ENCODE results near the gene DUS2. TPM values are rescaled to one million over a fixed set of nuclear protein-coding genes. Genes with fewer than 3 reads are reported as not detected.

DUS2 gene
- total RNA-seq, 1 experiment from 2014 or later: 19.9 TPM

DNA sequence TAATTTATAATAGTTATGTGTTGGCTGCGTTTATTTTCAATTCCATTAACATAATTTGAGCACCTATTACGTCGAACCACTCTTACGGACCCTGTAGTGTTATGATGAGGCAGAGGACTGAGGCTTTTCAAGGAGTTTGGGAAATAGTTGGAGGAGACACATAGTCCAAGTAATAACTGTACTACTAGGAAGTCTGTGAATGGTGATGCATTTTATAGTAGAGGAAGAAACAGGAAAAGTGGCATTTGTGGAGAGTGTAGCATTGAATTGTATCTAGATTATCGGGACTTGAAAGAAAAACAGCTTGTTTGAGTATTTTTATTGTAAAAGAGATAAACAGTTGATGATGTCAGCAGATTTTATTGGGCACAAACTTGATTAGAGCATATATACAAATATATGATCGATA lies 63.8 kb downstream of the DUS2 start:
- no peaks in the 10 kb centered on the region for H3K27me3 ChIP-seq (ENCODE audit: low read length)
- H2AFZ ChIP-seq (ENCODE audit: low read length): peak overlapping the region; percentile 92
- TF ChIP-seq EZH2phosphoT487 (IDR thresholded peaks at IDR 0.05; ENCODE audit: borderline replicate concordance, low read length) (no peak), EZH2 (IDR thresholded peaks at IDR 0.05; ENCODE audit: low read length, unreplicated experiment) (no peak)
- TF ChIP-seq, protein P1, sequence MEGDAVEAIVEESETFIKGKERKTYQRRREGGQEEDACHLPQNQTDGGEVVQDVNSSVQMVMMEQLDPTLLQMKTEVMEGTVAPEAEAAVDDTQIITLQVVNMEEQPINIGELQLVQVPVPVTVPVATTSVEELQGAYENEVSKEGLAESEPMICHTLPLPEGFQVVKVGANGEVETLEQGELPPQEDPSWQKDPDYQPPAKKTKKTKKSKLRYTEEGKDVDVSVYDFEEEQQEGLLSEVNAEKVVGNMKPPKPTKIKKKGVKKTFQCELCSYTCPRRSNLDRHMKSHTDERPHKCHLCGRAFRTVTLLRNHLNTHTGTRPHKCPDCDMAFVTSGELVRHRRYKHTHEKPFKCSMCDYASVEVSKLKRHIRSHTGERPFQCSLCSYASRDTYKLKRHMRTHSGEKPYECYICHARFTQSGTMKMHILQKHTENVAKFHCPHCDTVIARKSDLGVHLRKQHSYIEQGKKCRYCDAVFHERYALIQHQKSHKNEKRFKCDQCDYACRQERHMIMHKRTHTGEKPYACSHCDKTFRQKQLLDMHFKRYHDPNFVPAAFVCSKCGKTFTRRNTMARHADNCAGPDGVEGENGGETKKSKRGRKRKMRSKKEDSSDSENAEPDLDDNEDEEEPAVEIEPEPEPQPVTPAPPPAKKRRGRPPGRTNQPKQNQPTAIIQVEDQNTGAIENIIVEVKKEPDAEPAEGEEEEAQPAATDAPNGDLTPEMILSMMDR (conservative IDR thresholded peaks at IDR 0.05; ENCODE audit: low read depth, low read length): no peak
- DNase-seq: peak; percentile 12
- H3K4me1 ChIP-seq (ENCODE audit: insufficient read depth, low read length): 0 out of 2 replicates have a peak, but pooled peaks cover 9% of the 10 kb centered on the region
- intact Hi-C loops (cut with micrococcal nuclease): loop anchor here (5.0 kb wide), 1 partner anchor 150 kb away; the partner anchor contains the start of gene ESRP2
- H3K9me3 ChIP-seq (ENCODE audit: low read length): no peaks in the 10 kb centered on the region
- ChIA-PET CTCF (no interaction called here), POLR2A (ENCODE audit: unreplicated experiment) (interaction anchor here (0.6 to 0.7 kb wide), 2 partner anchors 100 to 129 kb away, joined by 10 to 13 read pairs; no protein-coding TSS in a partner anchor)
- 0 out of 2 replicates have a peak, but pooled peaks cover 8% of the 10 kb centered on the region for H4K20me1 ChIP-seq (ENCODE audit: low read length)
- H3K79me2 ChIP-seq (ENCODE audit: low read length): peaks cover 61% of the 10 kb centered on the region
- no peaks in the 10 kb centered on the region for H3K36me3 ChIP-seq (ENCODE audit: low read depth, low read length)
- 0 out of 2 replicates have a peak, but pooled peaks have one; percentile 12 for ATAC-seq
- no peaks in the 10 kb centered on the region for H3K9me2 ChIP-seq (replicated peaks; ENCODE audit: low read length)
- no peak overlapping the region for H3K27ac ChIP-seq (ENCODE audit: low read length)
- peak overlapping the region; percentile 76; the same call in 1 of the 2 replicates for H3K9ac ChIP-seq (ENCODE audit: low read length)
- BruUV-seq (replicated peaks): no TSS peak
- H3K4me3 ChIP-seq (ENCODE audit: low read length): peak overlapping the region; percentile 89
- no peaks in the 10 kb centered on the region for H3F3A ChIP-seq (ENCODE audit: low read length, unreplicated experiment)
- peak overlapping the region; percentile 93 for H3K4me2 ChIP-seq (ENCODE audit: low read length)

- 0 out of 2 replicates have a peak, but pooled peaks cover 9% of the 10 kb centered on the region for H3K4me1 ChIP-seq (ENCODE audit: insufficient read depth, low read length)
- ChIA-PET POLR2A (ENCODE audit: unreplicated experiment) (no interaction called here), CTCF (no interaction called here)
These were observed 64.6 kb downstream of the DUS2 start for GRCh38 chr16:68087688-68088087.

More at GRCh38 chr16:68087688-68088087, 64.6 kb downstream of the DUS2 start:
- 0 out of 2 replicates have a peak, but pooled peaks cover 8% of the 10 kb centered on the region for H4K20me1 ChIP-seq (ENCODE audit: low read length)
- ATAC-seq (no peak), DNase-seq (no peak)
- peaks cover 68% of the 10 kb centered on the region for H3K79me2 ChIP-seq (ENCODE audit: low read length)
- TF ChIP-seq, protein P1 (conservative IDR thresholded peaks at IDR 0.05; ENCODE audit: low read depth, low read length): no peak
- TF ChIP-seq EZH2phosphoT487 (IDR thresholded peaks at IDR 0.05; ENCODE audit: borderline replicate concordance, low read length) (no peak), EZH2 (IDR thresholded peaks at IDR 0.05; ENCODE audit: low read length, unreplicated experiment) (no peak)
- H3F3A ChIP-seq (ENCODE audit: low read length, unreplicated experiment): no peaks in the 10 kb centered on the region
- H3K36me3 ChIP-seq (ENCODE audit: low read depth, low read length): no peaks in the 10 kb centered on the region
- no peaks in the 10 kb centered on the region for H3K27me3 ChIP-seq (ENCODE audit: low read length)
- H3K27ac ChIP-seq (ENCODE audit: low read length): no peak overlapping the region
- H3K9ac ChIP-seq (ENCODE audit: low read length): no peak overlapping the region
- intact Hi-C loops (cut with micrococcal nuclease): loop anchor here (5.0 kb wide), 1 partner anchor 150 kb away; the partner anchor contains the start of gene ESRP2
- no TSS peak for BruUV-seq (replicated peaks)
- no peaks in the 10 kb centered on the region for H3K9me3 ChIP-seq (ENCODE audit: low read length)
- H3K4me2 ChIP-seq (ENCODE audit: low read length): peak overlapping the region; percentile 93
- peak overlapping the region; percentile 89 for H3K4me3 ChIP-seq (ENCODE audit: low read length)
- no peaks in the 10 kb centered on the region for H3K9me2 ChIP-seq (replicated peaks; ENCODE audit: low read length)
- no peak overlapping the region for H2AFZ ChIP-seq (ENCODE audit: low read length)
